ENCODE data around the gene RNF182.

GRCh38 chr6:13989496-13990144, 64.9 kb downstream of the RNF182 start:
- TF ChIP-seq CTCF (conservative IDR thresholded peaks at IDR 0.05 in 1 of 2, IDR thresholded peaks at IDR 0.05 in 1 of 2; ENCODE audit: low read depth in 1 of 2, low read length in 2 of 2) (no peak), EZH2 (IDR thresholded peaks at IDR 0.05; ENCODE audit: low read length, missing control alignments) (no peak)
